HepG2 (cell line): ENCODE measurements around the gene CCDC18. TPM values are rescaled to one million over a fixed set of nuclear protein-coding genes. Genes with fewer than 3 reads are reported as not detected.

ENCODE experiments used
- ATAD3A ChIP-seq: sonication (generic); formaldehyde crosslinking; IDR thresholded peaks from 2 replicates; pipeline ENCODE4 v1.4.0; 2020; ENCODE audit warnings: missing genetic modification reagents
- CHCHD3 ChIP-seq: sonication (generic); formaldehyde crosslinking; IDR thresholded peaks from 2 replicates; pipeline ENCODE4 v1.8.0; 2022; ENCODE audit warnings: mild to moderate bottlenecking, missing genetic modification reagents, moderate library complexity
- CHD4 ChIP-seq: fragments of 200-600 bp; sonication (generic); IDR thresholded peaks from 2 replicates; pipeline ENCODE4 v1.7.0; 2017; ENCODE audit warnings: mild to moderate bottlenecking, low read length, borderline replicate concordance
- EED ChIP-seq: sonication (generic); formaldehyde crosslinking; IDR thresholded peaks from 2 replicates; pipeline ENCODE4 v1.5.0; 2020; ENCODE audit warnings: mild to moderate bottlenecking, missing genetic modification reagents
- EP300 ChIP-seq, 3 experiments: sonication (generic) in 1 of 3; formaldehyde crosslinking in 1 of 3; IDR thresholded peaks; 2 replicates each; pipeline versions ENCODE4 v1.5.1 to v1.6.1; 2011 to 2020; ENCODE audit warnings: low read depth in 2 of 3, low read length in 2 of 3, borderline replicate concordance in 1 of 3, improper control_type of control experiment in 1 of 3, mild to moderate bottlenecking in 1 of 3, missing genetic modification reagents in 1 of 3, moderate library complexity in 1 of 3
- GMEB1 ChIP-seq: sonication (generic); formaldehyde crosslinking; IDR thresholded peaks from 2 replicates; pipeline ENCODE4 v1.5.1; 2020; ENCODE audit warnings: missing genetic modification reagents, mild to moderate bottlenecking, borderline replicate concordance
- GTF3A ChIP-seq: sonication (generic); formaldehyde crosslinking; conservative IDR thresholded peaks from 2 replicates; pipeline ENCODE4 v1.4.0; 2020; ENCODE audit warnings: mild to moderate bottlenecking, missing genetic modification reagents
- HOXA7 ChIP-seq: sonication (generic); formaldehyde crosslinking; IDR thresholded peaks from 2 replicates; pipeline ENCODE4 v1.8.1; 2022; ENCODE audit warnings: mild to moderate bottlenecking, missing genetic modification reagents, moderate library complexity
- KDM2A ChIP-seq: sonication (generic); formaldehyde crosslinking; IDR thresholded peaks from 2 replicates; pipeline ENCODE4 v1.4.0; 2020; ENCODE audit warnings: low read depth, missing genetic modification reagents, borderline replicate concordance
- MAF1 ChIP-seq: sonication (generic); formaldehyde crosslinking; IDR thresholded peaks from 2 replicates; pipeline ENCODE4 v1.5.0; 2020; ENCODE audit warnings: missing genetic modification reagents, borderline replicate concordance
- NFRKB ChIP-seq: fragments of 450-650 bp; IDR thresholded peaks from 2 replicates; pipeline ENCODE4 v1.6.1; 2017
- THYN1 ChIP-seq: sonication (generic); formaldehyde crosslinking; IDR thresholded peaks from 2 replicates; pipeline ENCODE4 v1.8.1; 2023; ENCODE audit warnings: low read depth, mild to moderate bottlenecking, moderate library complexity, missing genetic modification reagents, borderline replicate concordance
- TSC22D2 ChIP-seq: sonication (generic); formaldehyde crosslinking; IDR thresholded peaks from 2 replicates; pipeline ENCODE4 v1.5.1; 2020; ENCODE audit warnings: missing genetic modification reagents, mild to moderate bottlenecking, borderline replicate concordance
- WIZ ChIP-seq: sonication (generic); formaldehyde crosslinking; IDR thresholded peaks from 2 replicates; pipeline ENCODE4 v1.5.1; 2020; ENCODE audit warnings: mild to moderate bottlenecking, missing genetic modification reagents
- ZNF124 ChIP-seq: sonication (generic); formaldehyde crosslinking; IDR thresholded peaks from 2 replicates; pipeline ENCODE4 v1.4.0; 2020; ENCODE audit warnings: missing genetic modification reagents
- ZNF761 ChIP-seq: sonication (generic); formaldehyde crosslinking; conservative IDR thresholded peaks from 2 replicates; pipeline ENCODE4 v1.4.0; 2020; ENCODE audit warnings: mild to moderate bottlenecking, missing genetic modification reagents
- polyA plus RNA-seq, 8 experiments: library from polyadenylated mRNA; depleted of rRNA in 3 of 8; stranded (reverse) in 7 of 8; unstranded in 1 of 8; fragments of >200 nt; fragmentation: Illumina TruSeq in 4 of 8; extraction: Trizol in 4 of 8; gene quantifications; 2 replicates each; pipeline versions ENCODE4 v1.2.1 to v1.2.3, GENCODE V29; 2011 to 2016; ENCODE audit warnings: low read depth in 4 of 8, missing spikeins in 1 of 8, mixed read lengths in 1 of 8; ENCODE audit not compliant: insufficient read depth in 1 of 8
- total RNA-seq, 5 experiments: library from RNA; depleted of rRNA; stranded (reverse); fragments of >200 nt; fragmentation: Illumina TruSeq; extraction: Trizol; gene quantifications; 2 replicates each; pipeline ENCODE4 v1.2.3, GENCODE V29; 2016; ENCODE audit warnings: low read depth in 1 of 5
- TF ChIP-seq, protein P1 (sequence below): sonication (generic); formaldehyde crosslinking; IDR thresholded peaks from 2 replicates; pipeline ENCODE4 v1.5.1; 2020; ENCODE audit warnings: mild to moderate bottlenecking, moderate library complexity, missing genetic modification reagents
- TF ChIP-seq, protein P2 (sequence below): sonication (generic); formaldehyde crosslinking; IDR thresholded peaks from 2 replicates; pipeline ENCODE4 v1.4.0; 2020; ENCODE audit warnings: missing genetic modification reagents
- TF ChIP-seq, protein P3 (sequence below): sonication (generic); formaldehyde crosslinking; IDR thresholded peaks from 2 replicates; pipeline ENCODE4 v1.8.1; 2022; ENCODE audit warnings: mild to moderate bottlenecking, missing genetic modification reagents

Gene CCDC18
- total and polyA plus RNA-seq, 2 of the 13 experiments (the other 11 are each of a cell fraction or from before 2014, with no cell fraction given) = 1.9 to 18.4 TPM

GRCh38 chr1:93179886-93180722, 420 bp upstream of the CCDC18 start, which contains the start of gene TMED5 (continued):
- TF ChIP-seq KDM2A (CRISPR knock-in tag) (peak; percentile 88; the same call in 1 of the 2 replicates), EP300 (IDR thresholded peaks at IDR 0.05; ENCODE audit: low read depth in 2 of 2, low read length in 2 of 2) (no peak), EP300 (CRISPR knock-in tag; IDR thresholded peaks at IDR 0.05; ENCODE audit: borderline replicate concordance) (no peak), WIZ (CRISPR knock-in tag) (no peak), HOXA7 (CRISPR knock-in tag) (no peak), TSC22D2 (CRISPR knock-in tag) (no peak), GTF3A (CRISPR knock-in tag) (peak; percentile 88; the same call in 1 of the 2 replicates), ZNF124 (CRISPR knock-in tag) (no peak), GMEB1 (CRISPR knock-in tag) (peak; percentile 99), EED (CRISPR knock-in tag) (peak; percentile 89), MAF1 (peak; percentile 92; the same call in 1 of the 2 replicates), NFRKB (no peak), CHCHD3 (no peak; the same call in 1 of the 2 replicates), THYN1 (no peak), ZNF761 (CRISPR knock-in tag) (no peak), CHD4 (no peak), ATAD3A (CRISPR knock-in tag) (no peak)
- TF ChIP-seq, protein P1, sequence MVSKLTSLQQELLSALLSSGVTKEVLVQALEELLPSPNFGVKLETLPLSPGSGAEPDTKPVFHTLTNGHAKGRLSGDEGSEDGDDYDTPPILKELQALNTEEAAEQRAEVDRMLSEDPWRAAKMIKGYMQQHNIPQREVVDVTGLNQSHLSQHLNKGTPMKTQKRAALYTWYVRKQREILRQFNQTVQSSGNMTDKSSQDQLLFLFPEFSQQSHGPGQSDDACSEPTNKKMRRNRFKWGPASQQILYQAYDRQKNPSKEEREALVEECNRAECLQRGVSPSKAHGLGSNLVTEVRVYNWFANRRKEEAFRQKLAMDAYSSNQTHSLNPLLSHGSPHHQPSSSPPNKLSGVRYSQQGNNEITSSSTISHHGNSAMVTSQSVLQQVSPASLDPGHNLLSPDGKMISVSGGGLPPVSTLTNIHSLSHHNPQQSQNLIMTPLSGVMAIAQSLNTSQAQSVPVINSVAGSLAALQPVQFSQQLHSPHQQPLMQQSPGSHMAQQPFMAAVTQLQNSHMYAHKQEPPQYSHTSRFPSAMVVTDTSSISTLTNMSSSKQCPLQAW = no peak; the same call in none of the 2 replicates
- TF ChIP-seq, protein P2, sequence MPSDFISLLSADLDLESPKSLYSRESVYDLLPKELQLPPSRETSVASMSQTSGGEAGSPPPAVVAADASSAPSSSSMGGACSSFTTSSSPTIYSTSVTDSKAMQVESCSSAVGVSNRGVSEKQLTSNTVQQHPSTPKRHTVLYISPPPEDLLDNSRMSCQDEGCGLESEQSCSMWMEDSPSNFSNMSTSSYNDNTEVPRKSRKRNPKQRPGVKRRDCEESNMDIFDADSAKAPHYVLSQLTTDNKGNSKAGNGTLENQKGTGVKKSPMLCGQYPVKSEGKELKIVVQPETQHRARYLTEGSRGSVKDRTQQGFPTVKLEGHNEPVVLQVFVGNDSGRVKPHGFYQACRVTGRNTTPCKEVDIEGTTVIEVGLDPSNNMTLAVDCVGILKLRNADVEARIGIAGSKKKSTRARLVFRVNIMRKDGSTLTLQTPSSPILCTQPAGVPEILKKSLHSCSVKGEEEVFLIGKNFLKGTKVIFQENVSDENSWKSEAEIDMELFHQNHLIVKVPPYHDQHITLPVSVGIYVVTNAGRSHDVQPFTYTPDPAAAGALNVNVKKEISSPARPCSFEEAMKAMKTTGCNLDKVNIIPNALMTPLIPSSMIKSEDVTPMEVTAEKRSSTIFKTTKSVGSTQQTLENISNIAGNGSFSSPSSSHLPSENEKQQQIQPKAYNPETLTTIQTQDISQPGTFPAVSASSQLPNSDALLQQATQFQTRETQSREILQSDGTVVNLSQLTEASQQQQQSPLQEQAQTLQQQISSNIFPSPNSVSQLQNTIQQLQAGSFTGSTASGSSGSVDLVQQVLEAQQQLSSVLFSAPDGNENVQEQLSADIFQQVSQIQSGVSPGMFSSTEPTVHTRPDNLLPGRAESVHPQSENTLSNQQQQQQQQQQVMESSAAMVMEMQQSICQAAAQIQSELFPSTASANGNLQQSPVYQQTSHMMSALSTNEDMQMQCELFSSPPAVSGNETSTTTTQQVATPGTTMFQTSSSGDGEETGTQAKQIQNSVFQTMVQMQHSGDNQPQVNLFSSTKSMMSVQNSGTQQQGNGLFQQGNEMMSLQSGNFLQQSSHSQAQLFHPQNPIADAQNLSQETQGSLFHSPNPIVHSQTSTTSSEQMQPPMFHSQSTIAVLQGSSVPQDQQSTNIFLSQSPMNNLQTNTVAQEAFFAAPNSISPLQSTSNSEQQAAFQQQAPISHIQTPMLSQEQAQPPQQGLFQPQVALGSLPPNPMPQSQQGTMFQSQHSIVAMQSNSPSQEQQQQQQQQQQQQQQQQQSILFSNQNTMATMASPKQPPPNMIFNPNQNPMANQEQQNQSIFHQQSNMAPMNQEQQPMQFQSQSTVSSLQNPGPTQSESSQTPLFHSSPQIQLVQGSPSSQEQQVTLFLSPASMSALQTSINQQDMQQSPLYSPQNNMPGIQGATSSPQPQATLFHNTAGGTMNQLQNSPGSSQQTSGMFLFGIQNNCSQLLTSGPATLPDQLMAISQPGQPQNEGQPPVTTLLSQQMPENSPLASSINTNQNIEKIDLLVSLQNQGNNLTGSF (CRISPR knock-in tag) = peak; percentile 86; the same call in 1 of the 2 replicates
- TF ChIP-seq, protein P3, sequence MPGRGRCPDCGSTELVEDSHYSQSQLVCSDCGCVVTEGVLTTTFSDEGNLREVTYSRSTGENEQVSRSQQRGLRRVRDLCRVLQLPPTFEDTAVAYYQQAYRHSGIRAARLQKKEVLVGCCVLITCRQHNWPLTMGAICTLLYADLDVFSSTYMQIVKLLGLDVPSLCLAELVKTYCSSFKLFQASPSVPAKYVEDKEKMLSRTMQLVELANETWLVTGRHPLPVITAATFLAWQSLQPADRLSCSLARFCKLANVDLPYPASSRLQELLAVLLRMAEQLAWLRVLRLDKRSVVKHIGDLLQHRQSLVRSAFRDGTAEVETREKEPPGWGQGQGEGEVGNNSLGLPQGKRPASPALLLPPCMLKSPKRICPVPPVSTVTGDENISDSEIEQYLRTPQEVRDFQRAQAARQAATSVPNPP = no peak; the same call in 1 of the 2 replicates
